ENCODE results near the gene YTHDF1.

- TF ChIP-seq POLR2A (IDR thresholded peaks at IDR 0.05) (no peak), CTCF (IDR thresholded peaks at IDR 0.05) (no peak), EP300 (IDR thresholded peaks at IDR 0.05) (no peak), POLR2AphosphoS5 (IDR thresholded peaks at IDR 0.05) (no peak)
Measured at GRCh38 chr20:63244468-63244867, 28.5 kb upstream of the YTHDF1 start.
